ENCODE measurements around the gene CACNA1A. TPM values are rescaled to one million over a fixed set of nuclear protein-coding genes. Genes with fewer than 3 reads are reported as not detected.
A peak's percentile ranks its signal among the peaks of the same experiment; 100 is the strongest.

The CACNA1A gene
- total and polyA plus RNA-seq, 2 of the 13 experiments (the other 11 are each of a cell fraction or from before 2014, with no cell fraction given): not detected

- TF ChIP-seq AKNA (CRISPR knock-in tag; IDR thresholded peaks at IDR 0.05; ENCODE audit: borderline replicate concordance) (no peak), ZFP36 (IDR thresholded peaks at IDR 0.05; ENCODE audit: borderline replicate concordance, low read depth, low read length, partially characterized antibody) (no peak), ZIK1 (CRISPR knock-in tag; IDR thresholded peaks at IDR 0.05; ENCODE audit: borderline replicate concordance, low read depth) (no peak), ZNF34 (CRISPR knock-in tag; IDR thresholded peaks at IDR 0.05; ENCODE audit: borderline replicate concordance) (no peak), POLR2AphosphoS5 (IDR thresholded peaks at IDR 0.05; ENCODE audit: low read depth, low read length) (no peak), ZNF18 (CRISPR knock-in tag; IDR thresholded peaks at IDR 0.05; ENCODE audit: insufficient replicate concordance) (no peak), STAG1 (CRISPR knock-in tag; IDR thresholded peaks at IDR 0.05) (peak; percentile 60), ZNF563 (CRISPR knock-in tag; IDR thresholded peaks at IDR 0.05) (no peak), ZNF691 (CRISPR knock-in tag; IDR thresholded peaks at IDR 0.05; ENCODE audit: borderline replicate concordance, low read depth) (no peak), SMC3 (IDR thresholded peaks at IDR 0.05; ENCODE audit: low read length) (peak; percentile 71; the same call in 1 of the 2 replicates), TCF12 (IDR thresholded peaks at IDR 0.05) (no peak), TCF12 (CRISPR knock-in tag; IDR thresholded peaks at IDR 0.05) (no peak), TEAD2 (CRISPR knock-in tag; IDR thresholded peaks at IDR 0.05) (no peak), POLR2AphosphoS2 (IDR thresholded peaks at IDR 0.05; ENCODE audit: low read depth, low read length) (no peak), RAD21 (CRISPR knock-in tag; IDR thresholded peaks at IDR 0.05) (peak; percentile 58; the same call in 1 of the 2 replicates), ZNF781 (CRISPR knock-in tag; IDR thresholded peaks at IDR 0.05; ENCODE audit: borderline replicate concordance, not compliant biosample characterization) (no peak), DBP (CRISPR knock-in tag; IDR thresholded peaks at IDR 0.05; ENCODE audit: not compliant biosample characterization) (no peak), CBX5 (CRISPR knock-in tag; IDR thresholded peaks at IDR 0.05; ENCODE audit: borderline replicate concordance) (no peak), ZNF703 (CRISPR knock-in tag; IDR thresholded peaks at IDR 0.05; ENCODE audit: borderline replicate concordance) (no peak), MTA1 (CRISPR knock-in tag; IDR thresholded peaks at IDR 0.05; ENCODE audit: borderline replicate concordance) (no peak)
These were observed 75.3 kb downstream of the CACNA1A start (continued) for GRCh38 chr19:13430790-13431582.

Measured in HepG2 (cell line).